Measurements from ENCODE around the gene TRA2A. TPM values are rescaled to one million over a fixed set of nuclear protein-coding genes. Genes with fewer than 3 reads are reported as not detected.

TRA2A gene
- total and polyA plus RNA-seq, 2 donors (not counting 3 experiments of a cell fraction or from before 2014, with no cell fraction given): 55.1 to 112 TPM

GRCh38 chr7:23470330-23471105 is 61.3 kb downstream of the TRA2A start, which contains the start of gene IGF2BP3:
Gene IGF2BP3 (minus strand): TSS chr7:23470491. CDS start chr7:23470110, 381 bp downstream.
- H3K4me2 ChIP-seq (ENCODE audit: insufficient read depth, low read length): peak within 1 kb of the TSS; percentile 96
- peak; percentile 96 for DNase-seq (ENCODE audit: low read depth, low spot score)
- ChIA-PET CTCF (interaction anchor here (0.9 to 4.5 kb wide), 3 partner anchors 63 to 197 kb away, joined by 3 to 17 read pairs (median 6); no protein-coding TSS in a partner anchor), POLR2A (interaction anchor here (0.5 kb wide), 1 partner anchor 288 kb away, joined by 4 read pairs; no protein-coding TSS in a partner anchor)
- intact Hi-C loops (cut with micrococcal nuclease) (loop anchor here (1.0 to 10.0 kb wide), 6 partner anchors 61 to 286 kb away; partner anchors contain the start of genes NUP42 and TRA2A), dilution Hi-C loops (cut with MboI; ENCODE audit: extremely low pct_ligation_motif_present, low sequenced_read_pairs) (no loop called here)
- H3K27ac ChIP-seq (ENCODE audit: insufficient read depth, low read depth, low read length): peak within 1 kb of the TSS; percentile 74
- H3K9me1 ChIP-seq (replicated peaks; ENCODE audit: control insufficient read depth, extremely low read depth, insufficient read depth, low read length): no peaks in the 10 kb centered on the region
- H2AFZ ChIP-seq (ENCODE audit: low read depth, low read length): peak within 1 kb of the TSS; percentile 55
- no peak for TF ChIP-seq EZH2 (IDR thresholded peaks at IDR 0.05; ENCODE audit: borderline replicate concordance, low read depth, low read length, severe bottlenecking)
- TF ChIP-seq POLR2A (IDR thresholded peaks at IDR 0.05; ENCODE audit: low read depth, low read length): no peak
- TF ChIP-seq, protein P1, sequence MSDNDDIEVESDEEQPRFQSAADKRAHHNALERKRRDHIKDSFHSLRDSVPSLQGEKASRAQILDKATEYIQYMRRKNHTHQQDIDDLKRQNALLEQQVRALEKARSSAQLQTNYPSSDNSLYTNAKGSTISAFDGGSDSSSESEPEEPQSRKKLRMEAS (IDR thresholded peaks at IDR 0.05; ENCODE audit: insufficient read depth, insufficient read length): peak; percentile 92
- no peak for TF ChIP-seq FOS (IDR thresholded peaks at IDR 0.05; ENCODE audit: borderline replicate concordance, insufficient read depth, low read length)
- peak; percentile 25 for TF ChIP-seq MYC (IDR thresholded peaks at IDR 0.05; ENCODE audit: low read depth, low read length)
- no peak for TF ChIP-seq JUN (IDR thresholded peaks at IDR 0.05; ENCODE audit: borderline replicate concordance, insufficient read depth, insufficient read length, low read depth)
- TF ChIP-seq, protein P2, sequence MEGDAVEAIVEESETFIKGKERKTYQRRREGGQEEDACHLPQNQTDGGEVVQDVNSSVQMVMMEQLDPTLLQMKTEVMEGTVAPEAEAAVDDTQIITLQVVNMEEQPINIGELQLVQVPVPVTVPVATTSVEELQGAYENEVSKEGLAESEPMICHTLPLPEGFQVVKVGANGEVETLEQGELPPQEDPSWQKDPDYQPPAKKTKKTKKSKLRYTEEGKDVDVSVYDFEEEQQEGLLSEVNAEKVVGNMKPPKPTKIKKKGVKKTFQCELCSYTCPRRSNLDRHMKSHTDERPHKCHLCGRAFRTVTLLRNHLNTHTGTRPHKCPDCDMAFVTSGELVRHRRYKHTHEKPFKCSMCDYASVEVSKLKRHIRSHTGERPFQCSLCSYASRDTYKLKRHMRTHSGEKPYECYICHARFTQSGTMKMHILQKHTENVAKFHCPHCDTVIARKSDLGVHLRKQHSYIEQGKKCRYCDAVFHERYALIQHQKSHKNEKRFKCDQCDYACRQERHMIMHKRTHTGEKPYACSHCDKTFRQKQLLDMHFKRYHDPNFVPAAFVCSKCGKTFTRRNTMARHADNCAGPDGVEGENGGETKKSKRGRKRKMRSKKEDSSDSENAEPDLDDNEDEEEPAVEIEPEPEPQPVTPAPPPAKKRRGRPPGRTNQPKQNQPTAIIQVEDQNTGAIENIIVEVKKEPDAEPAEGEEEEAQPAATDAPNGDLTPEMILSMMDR (IDR thresholded peaks at IDR 0.05; ENCODE audit: extremely low read depth in 1 of 2, insufficient read depth in 1 of 2, low read depth in 1 of 2, low read length in 2 of 2): no peak
- no peak for TF ChIP-seq GATA2 (IDR thresholded peaks at IDR 0.05; ENCODE audit: insufficient read depth, insufficient read length, low read depth, low read length)
- peak; percentile 45 for TF ChIP-seq POLR2AphosphoS5 (IDR thresholded peaks at IDR 0.05; ENCODE audit: insufficient read depth, low read depth, low read length)
- H4K20me1 ChIP-seq (replicated peaks; ENCODE audit: control insufficient read depth, extremely low read depth, insufficient read depth, low read length): no peaks in the 10 kb centered on the region
- no peaks in the 10 kb centered on the region for H3K9me3 ChIP-seq (replicated peaks; ENCODE audit: control insufficient read depth, insufficient read depth, low read length)
- H3K36me3 ChIP-seq (ENCODE audit: control insufficient read depth in 2 of 2, extremely low read depth in 1 of 2, insufficient read depth in 2 of 2, low read length in 2 of 2): no peaks in the 10 kb centered on the region
- peaks cover 4 to 9% of the 10 kb centered on the region in 2 experiments for H3K27me3 ChIP-seq (ENCODE audit: control insufficient read depth in 2 of 2, insufficient read depth in 2 of 2, low read length in 2 of 2)
- peak; percentile 92 for FAIRE-seq
- peak within 1 kb of the TSS; percentile 85 to 96 (median 95) for H3K4me3 ChIP-seq (replicated peaks in 1 of 3; ENCODE audit: insufficient read depth in 1 of 3, low read depth in 1 of 3, low read length in 3 of 3)
- BruUV-seq (replicated peaks): no TSS peak
- peaks cover 33% of the 10 kb centered on the region for H3K4me1 ChIP-seq (ENCODE audit: control insufficient read depth, extremely low read depth, insufficient read depth, low read length)
- peak within 1 kb of the TSS; percentile 86 for H3K9ac ChIP-seq (replicated peaks; ENCODE audit: extremely low read depth, insufficient read depth, low read length)
- peaks cover 44% of the 10 kb centered on the region for H3K79me2 ChIP-seq (ENCODE audit: control insufficient read depth, insufficient read depth, low read length)
